Subcutaneous adipose tissue (tissue), 4 donors: ENCODE results near the gene DUSP22. TPM values are rescaled to one million over a fixed set of nuclear protein-coding genes. Genes with fewer than 3 reads are reported as not detected.

ENCODE experiments used
- CTCF ChIP-seq: fragments of 450-650 bp; IDR thresholded peaks from one replicate; pipeline ENCODE4 v1.5.1; 2016; ENCODE audit warnings: low read depth, mild to moderate bottlenecking, control low read depth, antibody characterized with exemption, moderate library complexity
- total RNA-seq, 4 donors: library from RNA; depleted of rRNA; stranded (reverse); fragments of >200 nt; gene quantifications; one replicate each; pipeline ENCODE4 v1.1.0, GENCODE V29; 2016

The DUSP22 gene
- total RNA-seq, 4 donors from 2014 or later = 54.0 to 88.9 (median 64.9) TPM

GRCh38 chr6:264626-265025, 27.7 kb upstream of the DUSP22 start:
- TF ChIP-seq CTCF = no peak

- TF ChIP-seq CTCF = no peak
Observed at GRCh38 chr6:268394-268935, 23.8 kb upstream of the DUSP22 start.

- no peak for TF ChIP-seq CTCF
Observed at GRCh38 chr6:273551-274058, 18.7 kb upstream of the DUSP22 start.

- TF ChIP-seq CTCF = no peak
Observed at GRCh38 chr6:277746-278145, 14.5 kb upstream of the DUSP22 start.

GRCh38 chr6:278494-278893, 13.8 kb upstream of the DUSP22 start:
- TF ChIP-seq CTCF = no peak

- TF ChIP-seq CTCF = no peak
Observed at GRCh38 chr6:279341-280029, 12.8 kb upstream of the DUSP22 start.

GRCh38 chr6:280775-281468, 11.4 kb upstream of the DUSP22 start:
- TF ChIP-seq CTCF = no peak
